ENCODE results near the gene ST3GAL3.

- TF ChIP-seq YY1 (IDR thresholded peaks at IDR 0.05; ENCODE audit: insufficient read depth, insufficient read length) (no peak), ZNF274 (IDR thresholded peaks at IDR 0.05; ENCODE audit: low read depth, low read length) (no peak)
These were observed 178.0 kb downstream of the ST3GAL3 start for GRCh38 chr1:43885279-43885801.

Data from NT2/D1 (cell line).